ENCODE data around the gene SPINT1.

Gene SPINT1

DNA sequence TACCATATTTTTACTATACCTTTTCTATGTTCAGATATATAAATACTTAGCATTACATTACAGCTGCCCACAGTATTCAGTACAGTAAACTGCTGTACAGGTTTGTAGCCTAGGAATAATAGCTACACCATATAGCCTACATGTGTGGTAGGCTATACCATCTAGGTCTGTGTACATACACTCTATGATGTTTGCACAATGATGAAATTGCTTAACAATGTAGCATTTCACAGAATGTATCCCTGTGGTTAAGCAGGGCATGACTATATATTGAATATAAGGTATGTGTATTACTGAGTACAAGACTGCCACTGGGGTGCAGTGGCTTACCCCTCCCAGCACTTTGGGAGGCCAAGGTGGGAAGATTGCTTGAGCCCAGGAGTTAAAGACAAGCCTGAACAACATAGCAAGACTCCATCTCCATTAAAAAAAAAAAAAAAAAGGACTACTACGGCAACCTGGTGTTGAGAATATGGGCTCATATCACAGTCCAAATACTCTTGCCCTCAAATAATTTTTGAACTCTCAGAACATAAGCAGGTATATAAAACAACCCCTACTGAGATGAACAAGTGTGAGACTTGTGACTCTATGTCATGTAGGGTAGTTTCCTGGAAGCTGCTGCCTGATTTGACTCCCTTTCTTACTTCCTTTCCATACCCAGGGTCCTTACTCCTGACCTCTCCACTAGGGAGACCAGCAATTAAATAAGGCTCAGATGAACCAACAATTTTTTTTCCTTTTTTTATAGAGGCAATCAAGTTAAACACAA is 20.1 kb upstream of the SPINT1 start:
- TF ChIP-seq, protein P1, sequence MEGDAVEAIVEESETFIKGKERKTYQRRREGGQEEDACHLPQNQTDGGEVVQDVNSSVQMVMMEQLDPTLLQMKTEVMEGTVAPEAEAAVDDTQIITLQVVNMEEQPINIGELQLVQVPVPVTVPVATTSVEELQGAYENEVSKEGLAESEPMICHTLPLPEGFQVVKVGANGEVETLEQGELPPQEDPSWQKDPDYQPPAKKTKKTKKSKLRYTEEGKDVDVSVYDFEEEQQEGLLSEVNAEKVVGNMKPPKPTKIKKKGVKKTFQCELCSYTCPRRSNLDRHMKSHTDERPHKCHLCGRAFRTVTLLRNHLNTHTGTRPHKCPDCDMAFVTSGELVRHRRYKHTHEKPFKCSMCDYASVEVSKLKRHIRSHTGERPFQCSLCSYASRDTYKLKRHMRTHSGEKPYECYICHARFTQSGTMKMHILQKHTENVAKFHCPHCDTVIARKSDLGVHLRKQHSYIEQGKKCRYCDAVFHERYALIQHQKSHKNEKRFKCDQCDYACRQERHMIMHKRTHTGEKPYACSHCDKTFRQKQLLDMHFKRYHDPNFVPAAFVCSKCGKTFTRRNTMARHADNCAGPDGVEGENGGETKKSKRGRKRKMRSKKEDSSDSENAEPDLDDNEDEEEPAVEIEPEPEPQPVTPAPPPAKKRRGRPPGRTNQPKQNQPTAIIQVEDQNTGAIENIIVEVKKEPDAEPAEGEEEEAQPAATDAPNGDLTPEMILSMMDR (IDR thresholded peaks at IDR 0.05) = no peak

DNA sequence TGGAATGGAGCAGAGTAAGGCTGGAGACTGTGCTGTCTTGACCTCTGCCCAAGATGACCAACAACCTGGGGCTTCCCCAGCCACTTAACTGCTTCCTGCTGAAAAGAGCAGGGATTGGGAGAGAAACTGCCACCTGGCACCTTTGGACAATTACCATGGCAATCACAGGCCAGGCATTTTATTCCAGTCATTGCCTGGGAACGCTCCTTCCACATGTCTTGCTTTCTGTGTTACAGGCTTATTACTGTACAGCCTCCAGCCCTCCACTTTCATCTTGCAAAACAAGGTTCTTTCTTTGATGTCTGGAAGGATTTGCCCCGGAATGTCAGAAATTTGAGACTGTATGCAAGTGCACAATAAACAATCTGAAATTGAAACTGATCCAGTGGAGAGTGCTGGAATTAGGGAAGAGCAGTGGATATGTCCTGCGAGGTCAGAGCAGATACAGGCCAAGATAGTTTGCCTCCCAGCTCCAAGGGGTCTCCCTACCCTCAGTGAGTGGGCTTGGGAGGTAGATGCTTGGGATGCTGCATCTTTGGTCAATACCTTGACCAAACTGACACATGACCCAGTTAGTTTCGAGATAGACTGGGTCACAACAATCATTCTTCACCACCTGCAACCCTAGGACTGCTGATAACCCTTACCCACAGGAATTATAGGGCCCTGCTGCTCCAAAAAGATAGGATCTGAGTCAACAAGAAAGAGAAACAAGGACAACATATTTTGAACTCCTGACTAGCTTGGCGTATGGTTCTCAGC is 18.0 kb upstream of the SPINT1 start:
- TF ChIP-seq, protein P1 (IDR thresholded peaks at IDR 0.05) = no peak

DNA sequence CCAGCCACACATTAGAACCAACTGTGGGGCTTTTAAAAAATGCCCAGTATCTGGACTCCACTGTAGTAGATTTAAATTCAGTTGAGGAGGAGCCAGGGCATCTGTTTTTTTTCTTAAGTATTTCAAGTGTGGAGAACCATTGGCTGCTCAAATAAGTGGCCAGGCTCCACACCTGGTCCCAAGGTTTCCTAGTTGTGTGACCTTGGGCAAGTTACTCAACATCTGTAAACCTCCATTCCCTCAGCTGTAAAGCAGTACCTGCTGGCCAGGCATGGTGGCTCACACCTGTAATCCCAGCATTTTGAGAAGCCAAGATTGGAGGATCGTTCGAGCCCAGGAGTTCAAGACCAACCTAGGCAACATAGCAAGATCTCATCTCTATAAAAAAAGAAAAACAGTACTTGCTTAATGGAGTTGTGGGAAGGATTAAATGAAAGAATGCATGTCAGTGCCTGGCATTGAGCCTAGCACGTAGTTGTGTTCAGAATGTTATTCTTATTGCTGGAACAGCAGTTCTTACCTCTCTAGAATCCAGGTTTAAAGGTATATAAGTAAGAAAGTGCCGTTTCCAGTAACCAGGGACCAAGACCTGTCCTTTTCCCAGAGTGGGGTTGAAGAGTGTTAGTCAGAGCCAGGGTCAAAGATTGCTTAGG is 17.3 kb upstream of the SPINT1 start:
- TF ChIP-seq, protein P1 (IDR thresholded peaks at IDR 0.05) = no peak

DNA sequence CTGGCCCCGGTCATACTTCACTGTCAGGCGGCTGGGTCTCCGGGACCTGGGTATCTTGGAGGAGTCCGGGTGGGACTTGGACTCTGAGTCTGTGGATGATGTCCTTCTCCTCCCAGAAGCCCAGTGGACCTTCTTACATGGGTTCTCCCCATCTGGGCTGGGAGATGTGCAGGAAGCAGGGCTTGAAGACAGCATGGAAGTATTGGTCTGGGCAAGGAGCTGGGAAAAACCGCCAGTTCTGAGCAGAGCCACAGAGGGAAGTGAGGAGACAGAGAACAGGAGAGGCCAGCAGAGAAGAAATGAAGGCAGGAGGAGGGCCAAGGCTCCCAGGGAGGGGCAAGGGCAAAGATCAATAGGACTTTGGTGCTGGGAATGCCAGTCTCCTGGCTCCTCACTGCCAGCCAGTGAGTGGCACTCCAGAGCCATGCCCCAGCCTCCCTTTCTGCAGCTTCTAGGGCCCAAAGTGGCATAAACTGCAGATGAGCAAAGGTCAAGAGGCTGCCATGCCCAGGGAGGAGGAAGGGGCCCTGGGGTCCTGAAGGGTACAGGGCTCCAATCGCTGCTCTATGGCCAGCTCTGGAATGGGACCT is 15.3 kb upstream of the SPINT1 start, which contains the start of gene PPP1R14D:
PPP1R14D (minus strand) TSS at position 262 of the 590 bp plus-strand sequence; CDS start at position 195, 67 bp downstream.
- TF ChIP-seq, protein P1 (IDR thresholded peaks at IDR 0.05) = no peak

DNA sequence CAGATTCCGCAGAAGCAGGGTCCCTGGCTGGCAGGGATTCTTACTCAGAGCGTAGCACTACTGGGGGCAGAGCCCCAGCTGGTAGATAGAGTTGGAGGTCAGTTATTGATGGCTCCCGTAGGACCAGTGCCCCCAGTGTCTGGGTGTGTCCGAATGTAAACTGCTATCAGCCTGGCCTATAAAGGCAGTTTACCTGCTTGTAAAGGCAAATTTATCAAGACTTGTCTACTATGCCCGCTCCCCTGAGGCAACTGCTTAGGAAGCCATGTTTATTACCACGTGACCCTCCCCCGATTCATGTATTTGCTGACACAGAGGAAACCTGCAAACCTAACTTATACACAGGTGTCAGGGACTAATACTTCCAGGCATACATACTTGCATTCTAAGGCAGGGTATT is 14.7 kb upstream of the SPINT1 start:
- TF ChIP-seq, protein P1 (IDR thresholded peaks at IDR 0.05) = no peak

DNA sequence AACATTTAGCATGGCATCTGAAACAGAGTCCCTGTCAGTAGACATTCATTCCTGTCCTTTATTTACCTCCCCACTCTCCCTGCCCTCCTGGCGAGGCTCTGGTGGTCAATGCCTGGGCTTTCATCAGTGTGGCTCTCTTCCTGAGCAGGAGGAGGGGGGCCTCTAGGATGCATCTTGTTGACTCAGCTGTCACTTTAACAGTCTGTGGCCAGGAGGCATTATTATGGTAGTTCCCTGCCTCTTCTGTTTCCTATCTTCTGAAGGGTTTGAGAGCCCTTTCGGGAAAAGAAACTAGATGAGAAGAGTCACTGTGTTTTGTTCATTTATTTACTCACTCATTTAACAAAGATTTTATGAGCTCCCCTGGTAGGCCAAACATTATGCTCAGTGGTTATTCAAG is 13.0 kb upstream of the SPINT1 start:
- TF ChIP-seq, protein P1 (IDR thresholded peaks at IDR 0.05) = no peak

DNA sequence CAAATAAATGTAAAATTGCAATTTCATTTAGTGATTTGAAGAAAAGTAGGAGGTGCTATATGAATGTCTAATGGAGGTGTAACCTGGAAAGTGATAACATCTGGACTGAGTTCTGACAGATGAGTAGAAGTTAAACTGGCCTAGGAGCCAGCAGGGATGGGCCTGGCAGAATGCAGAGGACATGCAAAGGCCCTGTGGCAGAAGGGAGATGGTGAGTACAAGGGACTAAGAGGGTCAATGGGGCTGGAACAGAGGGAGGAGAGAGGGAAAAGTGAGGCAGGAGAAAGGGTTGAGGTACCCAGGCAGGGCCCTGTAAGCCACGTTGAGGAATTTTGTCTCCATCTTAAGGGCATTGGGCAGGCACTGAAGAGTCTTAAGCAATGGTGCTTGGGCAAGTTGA is 12.0 kb upstream of the SPINT1 start:
- TF ChIP-seq, protein P1 (IDR thresholded peaks at IDR 0.05) = no peak
